HepG2 (cell line): ENCODE results near the gene NCBP1. TPM values are rescaled to one million over a fixed set of nuclear protein-coding genes. Genes with fewer than 3 reads are reported as not detected.

ENCODE experiments used
- CENPT ChIP-seq: sonication (generic); formaldehyde crosslinking; IDR thresholded peaks from 2 replicates; pipeline ENCODE4 v1.8.0; 2022; ENCODE audit warnings: low read depth, mild to moderate bottlenecking, moderate library complexity, missing genetic modification reagents
- HINFP ChIP-seq: sonication (generic); formaldehyde crosslinking; IDR thresholded peaks from 2 replicates; pipeline ENCODE4 v1.4.0; 2020; ENCODE audit warnings: low read depth, mild to moderate bottlenecking, missing genetic modification reagents
- HNF4A ChIP-seq: sonication (generic); formaldehyde crosslinking; IDR thresholded peaks from 2 replicates; pipeline ENCODE4 v1.4.0; 2020; ENCODE audit warnings: missing genetic modification reagents
- HOXA5 ChIP-seq: sonication (generic); formaldehyde crosslinking; IDR thresholded peaks from 2 replicates; pipeline ENCODE4 v1.4.0; 2020; ENCODE audit warnings: missing genetic modification reagents
- IKZF1 ChIP-seq: fragments of 450-650 bp; IDR thresholded peaks from 2 replicates; pipeline ENCODE4 v1.7.1; 2016
- SATB2 ChIP-seq: sonication (generic); formaldehyde crosslinking; IDR thresholded peaks from 2 replicates; pipeline ENCODE4 v1.5.0; 2020; ENCODE audit warnings: missing genetic modification reagents
- SP140L ChIP-seq: sonication (generic); formaldehyde crosslinking; IDR thresholded peaks from 2 replicates; pipeline ENCODE4 v1.4.0; 2020; ENCODE audit warnings: missing genetic modification reagents, borderline replicate concordance
- THRA ChIP-seq: sonication (generic); formaldehyde crosslinking; IDR thresholded peaks from 2 replicates; pipeline ENCODE4 v1.4.0; 2020; ENCODE audit warnings: missing genetic modification reagents, borderline replicate concordance
- ZNF232 ChIP-seq: sonication (generic); formaldehyde crosslinking; IDR thresholded peaks from 2 replicates; pipeline ENCODE4 v1.4.0; 2020; ENCODE audit warnings: missing genetic modification reagents, borderline replicate concordance
- ZNF383 ChIP-seq: sonication (generic); formaldehyde crosslinking; IDR thresholded peaks from 2 replicates; pipeline ENCODE4 v1.4.0; 2020; ENCODE audit warnings: missing genetic modification reagents, mild to moderate bottlenecking, borderline replicate concordance
- polyA plus RNA-seq, 8 experiments: library from polyadenylated mRNA; depleted of rRNA in 3 of 8; stranded (reverse) in 7 of 8; unstranded in 1 of 8; fragments of >200 nt; fragmentation: Illumina TruSeq in 4 of 8; extraction: Trizol in 4 of 8; gene quantifications; 2 replicates each; pipeline versions ENCODE4 v1.2.1 to v1.2.3, GENCODE V29; 2011 to 2016; ENCODE audit warnings: low read depth in 4 of 8, missing spikeins in 1 of 8, mixed read lengths in 1 of 8; ENCODE audit not compliant: insufficient read depth in 1 of 8
- total RNA-seq, 5 experiments: library from RNA; depleted of rRNA; stranded (reverse); fragments of >200 nt; fragmentation: Illumina TruSeq; extraction: Trizol; gene quantifications; 2 replicates each; pipeline ENCODE4 v1.2.3, GENCODE V29; 2016; ENCODE audit warnings: low read depth in 1 of 5
- TF ChIP-seq, protein P1 (sequence below): sonication (generic); formaldehyde crosslinking; IDR thresholded peaks from 2 replicates; pipeline ENCODE4 v1.5.0; 2020; ENCODE audit warnings: mild to moderate bottlenecking, missing genetic modification reagents
- TF ChIP-seq, protein P2 (sequence below): IDR thresholded peaks from 2 replicates; pipeline ENCODE4 v1.6.1; 2012; ENCODE audit warnings: low read length, improper control_type of control experiment

Gene NCBP1
- total and polyA plus RNA-seq, 2 of the 13 experiments (the other 11 are each of a cell fraction or from before 2014, with no cell fraction given), result 13.3 to 40.2 TPM

GRCh38 chr9:97635026-97635425, 1.4 kb downstream of the NCBP1 start (continued):
- TF ChIP-seq CENPT (no peak), SP140L (no peak), HNF4A (CRISPR knock-in tag) (no peak), HOXA5 (no peak), ZNF232 (CRISPR knock-in tag) (no peak), IKZF1 (no peak), ZNF383 (CRISPR knock-in tag) (no peak), SATB2 (CRISPR knock-in tag) (no peak), HINFP (no peak), THRA (no peak)
- TF ChIP-seq, protein P1, sequence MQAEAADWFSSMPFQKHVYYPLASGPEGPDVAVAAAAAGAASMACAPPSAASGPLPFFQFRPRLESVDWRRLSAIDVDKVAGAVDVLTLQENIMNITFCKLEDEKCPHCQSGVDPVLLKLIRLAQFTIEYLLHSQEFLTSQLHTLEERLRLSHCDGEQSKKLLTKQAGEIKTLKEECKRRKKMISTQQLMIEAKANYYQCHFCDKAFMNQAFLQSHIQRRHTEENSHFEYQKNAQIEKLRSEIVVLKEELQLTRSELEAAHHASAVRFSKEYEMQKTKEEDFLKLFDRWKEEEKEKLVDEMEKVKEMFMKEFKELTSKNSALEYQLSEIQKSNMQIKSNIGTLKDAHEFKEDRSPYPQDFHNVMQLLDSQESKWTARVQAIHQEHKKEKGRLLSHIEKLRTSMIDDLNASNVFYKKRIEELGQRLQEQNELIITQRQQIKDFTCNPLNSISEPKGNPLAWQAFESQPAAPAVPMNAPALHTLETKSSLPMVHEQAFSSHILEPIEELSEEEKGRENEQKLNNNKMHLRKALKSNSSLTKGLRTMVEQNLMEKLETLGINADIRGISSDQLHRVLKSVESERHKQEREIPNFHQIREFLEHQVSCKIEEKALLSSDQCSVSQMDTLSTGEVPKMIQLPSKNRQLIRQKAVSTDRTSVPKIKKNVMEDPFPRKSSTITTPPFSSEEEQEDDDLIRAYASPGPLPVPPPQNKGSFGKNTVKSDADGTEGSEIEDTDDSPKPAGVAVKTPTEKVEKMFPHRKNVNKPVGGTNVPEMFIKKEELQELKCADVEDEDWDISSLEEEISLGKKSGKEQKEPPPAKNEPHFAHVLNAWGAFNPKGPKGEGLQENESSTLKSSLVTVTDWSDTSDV (CRISPR knock-in tag), result no peak
- TF ChIP-seq, protein P2, sequence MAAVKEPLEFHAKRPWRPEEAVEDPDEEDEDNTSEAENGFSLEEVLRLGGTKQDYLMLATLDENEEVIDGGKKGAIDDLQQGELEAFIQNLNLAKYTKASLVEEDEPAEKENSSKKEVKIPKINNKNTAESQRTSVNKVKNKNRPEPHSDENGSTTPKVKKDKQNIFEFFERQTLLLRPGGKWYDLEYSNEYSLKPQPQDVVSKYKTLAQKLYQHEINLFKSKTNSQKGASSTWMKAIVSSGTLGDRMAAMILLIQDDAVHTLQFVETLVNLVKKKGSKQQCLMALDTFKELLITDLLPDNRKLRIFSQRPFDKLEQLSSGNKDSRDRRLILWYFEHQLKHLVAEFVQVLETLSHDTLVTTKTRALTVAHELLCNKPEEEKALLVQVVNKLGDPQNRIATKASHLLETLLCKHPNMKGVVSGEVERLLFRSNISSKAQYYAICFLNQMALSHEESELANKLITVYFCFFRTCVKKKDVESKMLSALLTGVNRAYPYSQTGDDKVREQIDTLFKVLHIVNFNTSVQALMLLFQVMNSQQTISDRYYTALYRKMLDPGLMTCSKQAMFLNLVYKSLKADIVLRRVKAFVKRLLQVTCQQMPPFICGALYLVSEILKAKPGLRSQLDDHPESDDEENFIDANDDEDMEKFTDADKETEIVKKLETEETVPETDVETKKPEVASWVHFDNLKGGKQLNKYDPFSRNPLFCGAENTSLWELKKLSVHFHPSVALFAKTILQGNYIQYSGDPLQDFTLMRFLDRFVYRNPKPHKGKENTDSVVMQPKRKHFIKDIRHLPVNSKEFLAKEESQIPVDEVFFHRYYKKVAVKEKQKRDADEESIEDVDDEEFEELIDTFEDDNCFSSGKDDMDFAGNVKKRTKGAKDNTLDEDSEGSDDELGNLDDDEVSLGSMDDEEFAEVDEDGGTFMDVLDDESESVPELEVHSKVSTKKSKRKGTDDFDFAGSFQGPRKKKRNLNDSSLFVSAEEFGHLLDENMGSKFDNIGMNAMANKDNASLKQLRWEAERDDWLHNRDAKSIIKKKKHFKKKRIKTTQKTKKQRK, result no peak
